ENCODE results near the gene PMM1. TPM values are rescaled to one million over a fixed set of nuclear protein-coding genes. Genes with fewer than 3 reads are reported as not detected.
A peak's percentile ranks its signal among the peaks of the same experiment; 100 is the strongest.

The PMM1 gene
- total RNA-seq, 4 donors from 2014 or later: 55.5 to 88.1 (median 83.5) TPM

- H3K27ac ChIP-seq: no peak overlapping the region
- no peak overlapping the region for H3K4me3 ChIP-seq
- no peak for DNase-seq (ENCODE audit: low spot score in 2 of 2)
- TF ChIP-seq, protein P1, sequence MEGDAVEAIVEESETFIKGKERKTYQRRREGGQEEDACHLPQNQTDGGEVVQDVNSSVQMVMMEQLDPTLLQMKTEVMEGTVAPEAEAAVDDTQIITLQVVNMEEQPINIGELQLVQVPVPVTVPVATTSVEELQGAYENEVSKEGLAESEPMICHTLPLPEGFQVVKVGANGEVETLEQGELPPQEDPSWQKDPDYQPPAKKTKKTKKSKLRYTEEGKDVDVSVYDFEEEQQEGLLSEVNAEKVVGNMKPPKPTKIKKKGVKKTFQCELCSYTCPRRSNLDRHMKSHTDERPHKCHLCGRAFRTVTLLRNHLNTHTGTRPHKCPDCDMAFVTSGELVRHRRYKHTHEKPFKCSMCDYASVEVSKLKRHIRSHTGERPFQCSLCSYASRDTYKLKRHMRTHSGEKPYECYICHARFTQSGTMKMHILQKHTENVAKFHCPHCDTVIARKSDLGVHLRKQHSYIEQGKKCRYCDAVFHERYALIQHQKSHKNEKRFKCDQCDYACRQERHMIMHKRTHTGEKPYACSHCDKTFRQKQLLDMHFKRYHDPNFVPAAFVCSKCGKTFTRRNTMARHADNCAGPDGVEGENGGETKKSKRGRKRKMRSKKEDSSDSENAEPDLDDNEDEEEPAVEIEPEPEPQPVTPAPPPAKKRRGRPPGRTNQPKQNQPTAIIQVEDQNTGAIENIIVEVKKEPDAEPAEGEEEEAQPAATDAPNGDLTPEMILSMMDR (IDR thresholded peaks at IDR 0.05): no peak
- TF ChIP-seq EP300 (IDR thresholded peaks at IDR 0.05): no peak
- TF ChIP-seq POLR2A (IDR thresholded peaks at IDR 0.05): no peak
- H3K9me3 ChIP-seq: no peaks in the 10 kb centered on the region
- WGBS, 2 donors: 67 to 83% methylated on average over 12 of the region's 12 CpGs
- no peaks in the 10 kb centered on the region for H3K27me3 ChIP-seq
- no peaks in the 10 kb centered on the region for H3K4me1 ChIP-seq
- no peaks in the 10 kb centered on the region for H3K36me3 ChIP-seq
These were observed 38.6 kb downstream of the PMM1 start for GRCh38 chr22:41550952-41551491.

DNA sequence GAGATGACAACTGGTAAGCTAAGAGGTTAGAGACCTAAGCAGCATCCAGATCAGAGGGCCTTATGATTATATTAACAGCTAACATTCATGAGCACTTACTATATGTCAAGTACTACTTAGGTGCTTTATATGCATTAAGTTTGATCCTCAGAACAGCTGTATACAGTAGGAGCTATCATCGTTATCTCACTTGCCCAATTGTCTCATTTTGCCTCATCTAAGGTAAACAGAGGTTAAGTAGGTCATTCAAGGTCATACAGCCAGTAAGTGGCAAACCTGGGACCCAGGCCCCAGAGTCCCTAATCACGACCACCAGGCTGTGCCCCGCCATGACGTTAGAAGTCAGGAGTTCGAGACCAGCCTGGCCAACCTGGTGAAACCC is 40.8 kb downstream of the PMM1 start:
- Histone ChIP-seq H3K27ac (no peak overlapping the region), H3K4me1 (peaks cover 0 to 9% (median 2%) of the 10 kb centered on the region in 4 donors), H3K27me3 (no peaks in the 10 kb centered on the region), H3K36me3 (no peaks in the 10 kb centered on the region), H3K4me3 (no peak overlapping the region), H3K9me3 (no peaks in the 10 kb centered on the region)
- WGBS, 2 donors: 88 to 96% methylated on average over 5 of the region's 5 CpGs
- DNase-seq (ENCODE audit: low spot score in 2 of 2): no peak
- TF ChIP-seq EP300 (IDR thresholded peaks at IDR 0.05) (no peak), POLR2A (IDR thresholded peaks at IDR 0.05) (no peak)
- TF ChIP-seq, protein P1 (IDR thresholded peaks at IDR 0.05): no peak

DNA sequence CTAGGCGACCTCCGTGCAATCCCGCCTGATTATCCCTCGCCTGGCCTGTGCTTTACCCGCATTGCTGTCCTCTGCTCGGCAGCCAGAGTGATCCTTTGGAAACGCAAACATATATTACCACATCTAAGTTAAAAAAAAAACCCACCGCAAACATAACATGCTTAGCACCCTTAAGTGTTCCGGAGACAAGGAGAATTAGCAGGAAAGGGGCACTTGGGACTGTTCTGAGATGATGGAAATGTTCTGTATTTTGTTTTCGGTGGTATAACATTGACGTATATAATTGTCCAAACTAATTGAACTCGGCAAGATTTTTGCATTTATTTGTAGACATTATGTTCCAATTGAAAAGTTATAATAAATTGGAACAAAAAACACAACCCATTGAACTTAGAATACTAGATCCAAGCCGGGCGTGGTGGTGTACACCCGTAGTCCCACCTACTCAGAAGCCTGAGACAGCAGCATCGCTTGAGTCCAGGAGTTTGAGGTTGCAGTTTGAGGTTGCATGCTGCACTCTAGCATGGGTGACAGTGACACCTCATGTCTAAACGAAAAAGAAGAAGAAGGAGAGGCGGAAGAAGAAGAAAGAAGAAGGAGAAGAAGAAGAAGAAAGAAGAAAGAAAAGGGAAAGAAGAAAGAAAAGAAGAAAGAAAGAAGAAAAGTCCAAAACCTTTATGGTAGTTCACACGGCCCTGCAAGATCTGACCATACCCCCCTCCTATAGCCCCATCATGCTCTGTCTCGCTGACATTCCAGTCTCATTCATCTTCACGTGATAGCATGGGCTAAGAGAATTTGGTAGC is 44.8 kb downstream of the PMM1 start:
- Histone ChIP-seq H3K27ac (peak overlapping the region; percentile 27 to 93 (median 76)), H3K36me3 (peaks cover 0 to 9% (median 0%) of the 10 kb centered on the region in 3 donors), H3K27me3 (no peaks in the 10 kb centered on the region), H3K4me3 (peak overlapping the region in 3 of 4 donors; percentile 84 to 96 (median 90)), H3K9me3 (no peaks in the 10 kb centered on the region), H3K4me1 (peaks cover 0 to 37% (median 14%) of the 10 kb centered on the region in 4 donors)
- DNase-seq (ENCODE audit: low spot score in 2 of 2): no peak
- TF ChIP-seq POLR2A (IDR thresholded peaks at IDR 0.05) (no peak), EP300 (IDR thresholded peaks at IDR 0.05) (peak; percentile 13 to 47)
- TF ChIP-seq, protein P1 (IDR thresholded peaks at IDR 0.05): no peak
- WGBS, 2 donors: 19 to 22% methylated on average over 20 to 21 of the region's 21 CpGs

DNA sequence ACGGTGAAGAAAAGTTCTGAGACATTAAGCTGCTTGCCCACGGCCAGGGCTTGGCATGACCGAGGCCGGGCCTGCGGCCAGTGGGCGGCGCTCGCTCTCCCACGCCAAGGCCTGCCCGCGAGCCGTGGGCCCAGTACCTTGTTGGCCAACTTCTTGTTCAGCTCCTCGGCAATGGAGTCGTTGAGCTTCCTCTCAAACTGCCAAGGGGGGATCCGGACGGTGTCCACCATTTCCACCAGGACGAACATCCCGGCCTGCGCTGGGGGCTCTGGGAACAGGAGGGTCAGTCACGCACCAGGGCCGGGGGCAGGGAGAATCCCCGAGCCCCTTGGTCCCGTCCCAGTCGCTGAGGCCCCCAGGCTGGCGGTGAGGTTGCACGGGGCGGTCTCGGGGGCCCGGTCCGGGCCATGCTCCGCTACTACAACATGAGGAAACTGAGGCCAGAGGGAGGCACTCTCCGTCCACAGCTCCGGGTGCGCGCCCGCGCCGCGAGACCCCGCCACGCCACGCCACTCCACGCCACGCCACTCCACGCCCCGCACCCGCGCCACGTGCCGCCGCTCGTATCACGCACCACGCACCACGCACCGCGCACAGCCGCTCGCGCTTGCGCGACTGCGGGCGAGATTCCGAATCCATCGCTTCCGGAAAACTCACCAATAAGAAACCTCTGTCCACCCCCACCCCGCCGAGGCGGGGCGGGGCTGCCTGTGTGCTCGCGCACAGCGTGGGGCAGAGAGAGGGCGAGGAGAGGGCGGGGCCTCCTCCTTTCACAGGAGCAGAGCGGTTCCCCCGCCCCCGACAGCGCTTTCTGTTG is 45.6 kb downstream of the PMM1 start, which contains the start of gene POLR3H:
POLR3H (minus strand) TSS at position 617 of the 817 bp plus-strand sequence; CDS start at position 248, 369 bp downstream.
- 0 to 1% methylated on average over 41 of the region's 80 CpGs for WGBS, 2 donors
- peak within 1 kb of the TSS; percentile 77 to 94 (median 90) for H3K27ac ChIP-seq
- H3K4me1 ChIP-seq: peaks cover 0 to 37% (median 14%) of the 10 kb centered on the region in 4 donors

More for the DNA sequence above, 45.6 kb downstream of the PMM1 start, which contains the start of gene POLR3H:
- TF ChIP-seq POLR2A (IDR thresholded peaks at IDR 0.05): peak; percentile 27 to 65
- peak; percentile 76 to 81 for TF ChIP-seq EP300 (IDR thresholded peaks at IDR 0.05)
- TF ChIP-seq, protein P1 (IDR thresholded peaks at IDR 0.05): peak; percentile 40 to 73 (median 56)
- peak; percentile 97 for DNase-seq (ENCODE audit: low spot score in 2 of 2)
- Histone ChIP-seq H3K27me3 (no peaks in the 10 kb centered on the region), H3K9me3 (no peaks in the 10 kb centered on the region), H3K4me3 (peak within 1 kb of the TSS; percentile 79 to 96 (median 87)), H3K36me3 (peaks cover 0 to 17% (median 0%) of the 10 kb centered on the region in 3 donors)
